SKM-1 (cell line): ENCODE data around the gene SUSD4.
"Not testable (repeated sequence)": the region's sequence is repeated elsewhere in the genome, so short reads cannot be mapped to it uniquely, and the experiment has no call there.

Experiments
- DNase-seq: peaks from one replicate; lab custom pipeline; 2025; ENCODE audit not compliant: unreplicated experiment; lab: John Stamatoyannopoulos, UW

Gene SUSD4, protein sequence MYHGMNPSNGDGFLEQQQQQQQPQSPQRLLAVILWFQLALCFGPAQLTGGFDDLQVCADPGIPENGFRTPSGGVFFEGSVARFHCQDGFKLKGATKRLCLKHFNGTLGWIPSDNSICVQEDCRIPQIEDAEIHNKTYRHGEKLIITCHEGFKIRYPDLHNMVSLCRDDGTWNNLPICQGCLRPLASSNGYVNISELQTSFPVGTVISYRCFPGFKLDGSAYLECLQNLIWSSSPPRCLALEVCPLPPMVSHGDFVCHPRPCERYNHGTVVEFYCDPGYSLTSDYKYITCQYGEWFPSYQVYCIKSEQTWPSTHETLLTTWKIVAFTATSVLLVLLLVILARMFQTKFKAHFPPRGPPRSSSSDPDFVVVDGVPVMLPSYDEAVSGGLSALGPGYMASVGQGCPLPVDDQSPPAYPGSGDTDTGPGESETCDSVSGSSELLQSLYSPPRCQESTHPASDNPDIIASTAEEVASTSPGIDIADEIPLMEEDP

DNA sequence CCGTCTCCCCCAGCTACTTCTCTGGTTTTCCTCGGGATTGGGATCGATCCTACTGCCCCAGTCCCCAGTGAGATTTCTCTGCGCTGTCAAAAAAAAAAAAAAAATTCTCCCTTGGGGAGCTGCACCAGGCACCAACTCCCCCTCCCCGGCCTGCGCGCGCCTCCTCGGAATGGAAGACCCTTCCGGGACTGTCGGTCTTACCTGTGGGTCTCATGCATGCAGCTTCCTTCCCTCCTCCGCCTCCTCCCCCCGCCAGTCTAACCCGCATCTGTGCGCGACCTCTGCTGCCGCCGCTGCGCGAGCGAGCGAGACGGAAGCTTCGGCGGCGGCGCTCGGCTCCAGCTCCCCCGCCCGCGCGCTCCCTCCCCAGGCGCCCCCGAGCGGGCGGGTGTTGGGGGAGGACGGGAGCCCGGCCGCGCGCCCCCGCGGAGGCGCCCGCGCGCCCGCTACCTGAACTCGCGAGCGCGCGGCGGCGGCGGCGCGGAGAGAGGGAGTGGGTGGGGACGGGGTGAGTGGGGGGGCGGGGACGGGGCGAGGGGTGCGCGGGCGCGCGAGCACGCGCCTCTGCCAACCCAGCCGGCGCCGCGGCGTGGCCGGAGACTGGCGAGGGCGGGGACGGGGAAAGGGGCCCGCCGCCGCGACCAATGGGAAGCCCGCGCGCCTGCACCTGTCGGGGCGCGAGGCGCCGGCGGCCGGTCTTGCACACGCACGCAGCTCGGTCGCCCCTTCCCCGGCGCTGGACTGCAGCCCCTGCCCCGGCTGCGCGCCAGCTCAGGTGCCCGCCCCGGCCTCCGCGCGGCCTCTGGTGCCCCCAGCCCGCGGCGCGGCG is at the start of gene SUSD4:
Gene SUSD4 (minus strand): TSS at position 321 of the 829 bp plus-strand sequence. CDS start 751 bp downstream, outside the sequence.
- DNase-seq: no peak

DNA sequence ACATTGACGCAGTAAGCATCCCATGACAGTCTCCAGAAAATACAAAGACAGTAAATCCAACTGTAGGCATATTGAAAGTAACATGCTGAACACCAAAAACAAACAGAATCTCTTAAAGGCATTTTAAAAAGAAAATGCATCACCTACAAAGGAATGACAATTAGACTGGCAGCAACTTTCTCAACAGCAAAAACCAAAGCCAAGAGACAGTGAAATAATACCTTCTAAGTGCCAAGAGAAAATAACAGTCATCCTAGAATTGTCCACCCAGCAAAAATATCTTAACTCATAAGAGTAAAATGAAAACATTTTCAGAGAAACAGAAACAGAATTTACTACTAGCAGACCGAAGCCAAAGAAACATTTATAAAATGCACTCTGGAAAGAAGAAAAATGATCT is 49.2 kb upstream of the SUSD4 start:
- DNase-seq: no peak

GRCh38 chr1:223411710-223412109 is 47.7 kb upstream of the SUSD4 start:
- DNase-seq: no peak

GRCh38 chr1:223411309-223411708 is 47.3 kb upstream of the SUSD4 start:
- no peak for DNase-seq

- no peak for DNase-seq
These were observed 46.1 kb upstream of the SUSD4 start for GRCh38 chr1:223410036-223410435.

- no peak for DNase-seq
These were observed 41.5 kb upstream of the SUSD4 start for GRCh38 chr1:223405507-223405906.

DNA sequence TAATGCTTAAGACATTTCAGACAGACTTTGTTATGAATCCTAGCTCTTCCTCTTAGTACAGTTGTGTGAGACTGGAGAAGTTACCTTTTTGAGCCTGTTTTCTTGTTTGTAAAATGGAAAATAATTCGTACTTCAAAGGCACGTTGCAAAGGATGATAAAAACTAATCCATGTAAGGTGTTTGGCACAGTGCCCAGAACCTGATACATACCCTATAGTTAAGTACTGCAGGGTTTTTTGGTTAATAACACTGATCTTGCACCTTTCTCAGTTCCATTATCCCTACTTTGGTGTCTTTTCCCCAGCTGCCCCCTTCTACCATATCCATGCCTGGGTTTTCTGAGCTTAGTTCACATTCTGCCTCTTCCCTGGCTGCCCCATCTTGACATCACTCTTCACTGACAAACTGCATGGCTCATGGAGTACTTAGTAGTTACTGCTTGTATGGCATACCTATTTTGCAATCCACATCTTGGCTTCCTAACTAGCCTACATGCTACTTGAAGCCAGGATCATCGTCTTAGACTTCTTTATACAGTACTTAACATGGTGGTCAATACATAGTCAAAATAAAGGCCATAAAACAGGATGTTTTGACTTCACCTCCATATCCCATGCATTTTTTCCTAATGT is 39.3 kb upstream of the SUSD4 start:
- no peak for DNase-seq

GRCh38 chr1:223402790-223403142 is 38.8 kb upstream of the SUSD4 start:
- DNase-seq: no peak

DNA sequence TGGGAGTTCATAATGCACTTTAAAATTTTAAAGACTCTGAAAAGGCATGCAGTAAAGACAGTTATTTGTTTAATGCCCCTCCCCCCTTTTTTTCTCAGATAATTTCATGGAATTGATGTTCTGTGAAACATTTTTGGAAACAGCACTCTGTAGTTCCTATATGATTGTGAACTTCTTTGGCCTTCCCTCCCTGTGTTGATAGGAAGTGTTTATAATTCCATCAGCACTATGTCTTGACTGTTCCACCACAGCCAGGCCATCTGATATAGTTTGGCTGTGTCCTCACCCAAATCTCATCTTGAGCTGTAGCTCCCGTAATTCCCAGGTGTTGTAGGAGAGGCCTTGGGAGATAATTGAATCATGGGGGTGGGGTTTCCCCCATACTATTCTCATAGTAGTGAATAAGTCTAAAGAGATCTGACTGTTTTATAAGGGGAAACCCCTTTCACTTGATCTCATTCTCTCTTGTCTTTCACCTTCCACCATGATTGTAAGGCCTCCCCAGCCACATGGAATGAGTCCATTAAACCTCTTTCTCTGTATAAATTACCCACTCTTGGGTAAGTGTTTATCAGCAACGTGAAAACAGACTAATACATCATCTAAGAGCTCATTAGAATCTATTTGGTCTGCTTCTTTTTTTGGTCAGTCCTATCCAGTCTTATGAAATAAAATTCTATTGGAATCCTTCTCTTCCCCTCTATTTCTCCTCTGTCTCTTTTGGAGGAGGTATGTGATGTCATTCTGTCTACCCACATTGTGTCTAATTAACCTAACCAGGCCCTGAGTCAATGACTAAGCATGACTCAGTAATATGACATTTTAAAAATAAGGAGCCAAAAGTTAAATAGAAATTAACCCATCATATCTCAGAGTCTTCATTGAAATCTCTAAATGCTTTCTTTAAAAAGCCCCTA is 38.2 kb upstream of the SUSD4 start:
- no peak for DNase-seq

DNA sequence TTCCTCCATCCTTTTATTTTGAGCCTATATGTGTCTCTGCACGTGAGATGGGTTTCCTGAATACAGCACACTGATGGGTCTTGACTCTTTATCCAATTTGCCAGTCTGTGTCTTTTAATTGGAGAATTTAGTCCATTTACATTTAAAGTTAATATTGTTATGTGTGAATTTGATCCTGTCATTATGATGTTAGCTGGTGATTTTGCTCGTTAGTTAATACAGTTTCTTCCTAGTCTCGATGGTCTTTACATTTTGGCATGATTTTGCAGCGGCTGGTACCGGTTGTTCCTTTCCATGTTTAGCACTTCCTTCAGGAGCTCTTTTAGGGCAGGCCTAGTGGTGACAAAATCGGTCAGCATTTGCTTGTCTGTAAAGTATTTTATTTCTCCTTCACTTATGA is 35.4 kb upstream of the SUSD4 start:
- not testable (repeated sequence) for DNase-seq

DNA sequence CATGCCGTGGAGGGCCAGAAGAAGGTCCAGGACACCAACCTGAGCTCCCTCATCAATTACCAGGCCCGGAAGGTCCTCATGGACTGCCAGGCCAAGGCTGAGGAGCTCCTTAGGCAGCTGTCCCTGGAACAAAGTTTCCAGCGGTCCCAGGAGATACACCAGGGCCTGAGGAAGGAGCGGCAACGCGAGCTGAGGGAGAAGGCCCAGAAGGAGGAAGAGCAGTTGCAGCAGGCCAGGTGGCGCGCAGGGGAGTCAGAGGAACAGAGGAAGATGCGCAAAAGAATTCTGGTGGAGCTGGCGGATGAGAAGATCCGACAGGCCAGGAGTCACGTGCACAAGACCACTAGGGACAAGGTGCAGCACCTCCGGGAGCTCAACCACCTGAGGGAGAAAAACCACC is 30.7 kb upstream of the SUSD4 start:
- no peak for DNase-seq

DNA sequence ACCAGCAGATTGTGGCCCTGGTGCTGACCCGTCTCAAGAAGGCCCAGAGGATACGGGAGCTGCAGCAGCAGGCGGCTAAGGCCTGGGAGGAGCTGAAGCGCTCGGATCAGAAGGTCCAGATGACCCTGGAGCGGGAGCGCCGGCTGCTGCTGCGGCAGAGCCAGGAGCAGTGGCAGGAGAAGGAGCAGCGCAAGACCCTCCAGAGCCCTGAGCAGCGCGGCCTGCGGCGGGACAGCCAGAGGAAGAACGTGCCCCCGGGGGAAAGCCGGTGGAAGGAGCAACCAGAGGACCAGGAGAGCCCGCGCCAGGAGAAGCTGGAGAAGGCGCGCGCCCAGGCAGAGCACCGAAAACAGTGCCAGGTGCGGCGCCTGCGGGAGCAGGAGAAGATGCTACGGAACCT is 30.3 kb upstream of the SUSD4 start:
- no peak for DNase-seq

GRCh38 chr1:223393275-223394214 is 29.6 kb upstream of the SUSD4 start, which contains the start of gene CCDC185:
TSS of gene CCDC185 (plus strand) at chr1:223393415. CDS start at chr1:223393476, 61 bp downstream.
- DNase-seq: no peak

DNA sequence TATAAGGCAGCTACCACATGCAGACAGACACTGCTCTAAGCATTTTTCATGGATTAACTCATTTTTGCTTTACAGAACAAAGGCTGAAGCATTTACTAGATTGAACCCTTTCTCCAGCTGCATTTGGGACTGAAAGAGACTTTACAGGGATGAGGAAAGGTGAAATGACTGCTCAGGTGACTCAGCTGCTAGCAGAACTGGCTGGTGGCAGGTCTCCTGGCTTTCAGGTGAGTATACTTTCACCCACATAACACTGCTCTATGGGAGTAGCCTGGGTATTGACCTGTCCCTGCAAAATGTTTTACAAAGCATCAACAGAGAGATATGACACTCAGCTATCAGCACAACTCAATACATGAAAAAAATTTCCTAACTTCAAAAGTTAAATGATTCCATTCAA is 26.6 kb upstream of the SUSD4 start:
- no peak for DNase-seq

DNA sequence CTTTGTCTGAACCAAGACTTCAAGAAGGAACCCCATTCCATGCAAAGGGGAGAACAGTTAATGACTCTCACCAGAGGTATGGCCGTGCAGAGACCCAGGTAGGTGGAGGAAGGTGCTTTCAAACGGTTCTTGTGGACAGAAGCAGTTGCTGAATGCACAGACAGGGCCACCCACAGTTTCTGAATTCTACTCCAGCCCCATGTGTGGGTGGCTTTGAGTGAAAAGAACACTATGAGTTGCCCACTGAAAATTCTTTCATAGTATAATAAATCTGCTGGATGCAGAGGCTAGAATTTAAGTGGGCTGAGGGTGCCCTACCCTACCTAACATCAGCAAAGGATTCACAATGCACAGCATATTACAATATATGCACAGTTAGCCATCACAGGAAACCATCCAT is 22.0 kb upstream of the SUSD4 start:
- DNase-seq: no peak

GRCh38 chr1:223378754-223379153 is 14.8 kb upstream of the SUSD4 start:
- no peak for DNase-seq

DNA sequence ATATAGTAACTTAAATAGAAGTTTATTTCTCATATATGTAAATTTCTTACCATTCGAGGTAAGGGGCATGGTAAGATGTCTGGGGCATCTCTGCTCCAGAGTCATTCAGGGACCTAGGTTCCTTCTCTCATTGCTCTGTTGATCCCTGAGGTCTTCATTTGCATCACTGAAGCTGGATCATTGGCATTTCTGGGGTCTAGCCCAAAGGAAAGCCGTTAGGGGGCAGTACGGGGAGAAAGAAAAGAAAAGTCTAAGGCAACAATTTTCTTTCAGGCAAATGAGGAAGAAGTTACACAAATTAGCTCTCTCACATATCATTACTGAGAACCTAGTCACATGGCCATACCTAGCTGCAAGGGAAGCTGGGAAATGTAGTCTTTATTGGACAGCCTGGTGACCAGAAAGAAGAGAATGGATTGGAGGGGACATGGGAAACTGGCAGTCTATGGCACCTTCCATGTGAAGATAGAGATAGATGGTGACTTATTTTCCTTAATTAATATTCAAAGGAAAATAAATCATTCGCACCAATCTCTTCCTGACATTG is 10.2 kb upstream of the SUSD4 start:
- no peak for DNase-seq

DNA sequence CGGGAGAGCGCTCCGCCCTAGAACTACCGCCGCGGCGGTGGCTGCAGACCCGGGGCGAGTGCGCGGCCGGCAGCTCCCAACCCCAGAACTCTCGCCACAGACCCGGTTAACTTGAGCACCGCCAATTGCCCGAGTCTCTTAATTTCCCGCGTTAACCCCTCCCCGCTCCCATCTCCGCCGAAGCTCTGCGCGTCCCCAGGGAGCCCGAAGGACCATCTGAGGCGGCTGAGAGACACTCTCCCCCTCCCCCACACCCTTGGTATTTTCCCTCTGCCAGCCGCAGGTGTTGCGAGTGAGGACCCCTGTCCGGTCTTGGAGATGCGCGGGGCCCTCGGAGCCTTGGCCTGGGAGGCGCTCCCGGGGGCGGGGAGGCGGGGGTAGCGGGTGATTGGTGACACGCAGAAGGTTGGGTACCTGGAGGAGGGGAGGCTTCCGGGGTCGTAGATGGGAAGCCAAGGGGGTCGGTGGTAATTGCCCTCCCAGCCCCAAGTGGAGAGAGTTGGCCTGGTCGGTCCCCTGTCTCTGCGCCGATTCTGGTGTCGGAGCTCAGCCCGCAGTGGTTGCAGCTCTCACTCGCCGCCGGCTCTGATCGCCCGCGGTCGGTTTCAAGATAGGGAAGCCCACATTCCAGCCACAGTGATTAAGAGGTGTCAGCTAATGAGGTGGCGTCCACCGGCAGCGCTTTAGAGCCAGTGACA is 858 bp upstream of the SUSD4 start:
- no peak for DNase-seq
